Endodermal cell (in vitro differentiated cells): Measurements from ENCODE around the gene BRMS1. TPM values are rescaled to one million over a fixed set of nuclear protein-coding genes. Genes with fewer than 3 reads are reported as not detected.
A peak's percentile ranks its signal among the peaks of the same experiment; 100 is the strongest.

Experiments used
- DNase-seq: peaks from one replicate; pipeline ENCODE4 v3.0.0-alpha.2; 2017
- H3K27ac ChIP-seq: 2 replicates; pipeline ENCODE4 v1.5.1; 2013; ENCODE audit warnings: mild to moderate bottlenecking, low read depth, low read length, moderate library complexity
- H3K27me3 ChIP-seq: 2 replicates; pipeline ENCODE4 v1.6.1; 2013; ENCODE audit warnings: mild to moderate bottlenecking, low read length, moderate library complexity; ENCODE audit not compliant: insufficient read depth, control insufficient read depth, poor library complexity, severe bottlenecking
- H3K36me3 ChIP-seq: 2 replicates; pipeline ENCODE4 v1.7.0; 2013; ENCODE audit warnings: mild to moderate bottlenecking, low read length, moderate library complexity; ENCODE audit not compliant: control insufficient read depth, insufficient read depth
- H3K4me1 ChIP-seq: one replicate; pipeline ENCODE4 v1.7.0; 2013; ENCODE audit warnings: low read length; ENCODE audit not compliant: control insufficient read depth, insufficient read depth
- H3K4me3 ChIP-seq: 2 replicates; pipeline ENCODE4 v1.5.1; 2013; ENCODE audit warnings: mild to moderate bottlenecking, low read length, moderate library complexity
- H3K9ac ChIP-seq: 2 replicates; pipeline ENCODE4 v1.6.1; 2013; ENCODE audit warnings: mild to moderate bottlenecking, low read length, moderate library complexity; ENCODE audit not compliant: poor library complexity, severe bottlenecking; ENCODE audit errors: extremely low read depth
- H3K9me3 ChIP-seq: 2 replicates; pipeline ENCODE4 v1.6.1; 2013; ENCODE audit warnings: mild to moderate bottlenecking, low read length, moderate library complexity; ENCODE audit not compliant: control insufficient read depth
- H3K27ac Mint-ChIP-seq: 2 replicates; pipeline ENCODE4 v1.8.0; 2020; ENCODE audit warnings: mixed read lengths
- H3K27me3 Mint-ChIP-seq: 2 replicates; pipeline ENCODE4 v1.8.0; 2021; ENCODE audit warnings: mild to moderate bottlenecking, mixed read lengths; ENCODE audit not compliant: insufficient read depth
- H3K36me3 Mint-ChIP-seq: 2 replicates; pipeline ENCODE4 v1.8.0; 2020; ENCODE audit warnings: low read depth, mixed read lengths
- H3K4me1 Mint-ChIP-seq: 2 replicates; pipeline ENCODE4 v1.8.0; 2020; ENCODE audit warnings: mixed read lengths
- H3K4me3 Mint-ChIP-seq: 2 replicates; pipeline ENCODE4 v1.8.0; 2020; ENCODE audit warnings: mild to moderate bottlenecking, moderate library complexity, mixed read lengths
- H3K9me3 Mint-ChIP-seq: 2 replicates; pipeline ENCODE4 v1.8.0; 2020; ENCODE audit warnings: mild to moderate bottlenecking, mixed read lengths
- CTCF ChIP-seq: fragments of 200-600 bp; sonication (generic); conservative IDR thresholded peaks from 2 replicates; pipeline ENCODE4 v1.5.0; 2021; ENCODE audit warnings: antibody characterized with exemption, mild to moderate bottlenecking
- WGBS, 2 experiments: methylation state at CpG; one replicate each; pipeline versions ENCODE4 v1.1.5 to v1.1.7; 2013; ENCODE audit warnings: missing lambda C conversion rate in 2 of 2, mixed read lengths in 1 of 2; ENCODE audit not compliant: insufficient coverage in 1 of 2, insufficient read length in 1 of 2; 5-methylcytosine and 5-hydroxymethylcytosine counted together
- total RNA-seq, 2 donors: library from RNA; stranded (reverse); fragmentation: NEBNext Ultra II Directional in 1 of 2; extraction: Animal tissue kit (Norgen Biotek cat#: 25700) in 1 of 2; gene quantifications; 2 replicates in 1 of 2; 3 replicates in 1 of 2; pipeline ENCODE4 v1.2.1, GENCODE V29; 2021

BRMS1 gene
- total RNA-seq, 2 donors from 2014 or later, result 38.7 to 40.3 TPM

GRCh38 chr11:66363187-66363601, 18.3 kb upstream of the BRMS1 start:
- Histone ChIP-seq H3K27ac (no peak overlapping the region), H3K27me3 (no peaks in the 10 kb centered on the region), H3K4me1 (no peaks in the 10 kb centered on the region), H3K4me3 (no peak overlapping the region), H3K9me3 (no peaks in the 10 kb centered on the region), H3K36me3 (peaks cover 45% of the 10 kb centered on the region), H3K9ac (no peak overlapping the region)
- 95 to 100% methylated on average over 7 to 14 of the region's 14 CpGs for whole genome bisulfite sequencing, 2 experiments
- Mint-ChIP-seq H3K36me3 (peaks cover 46% of the 10 kb centered on the region), H3K9me3 (no peaks in the 10 kb centered on the region), H3K4me1 (no peaks in the 10 kb centered on the region), H3K27me3 (no peaks in the 10 kb centered on the region), H3K4me3 (no peak overlapping the region), H3K27ac (no peak overlapping the region)
- no peak for DNase-seq
- no peak for TF ChIP-seq CTCF

- H3K4me1 Mint-ChIP-seq, result no peaks in the 10 kb centered on the region
- H3K27ac ChIP-seq, result no peak overlapping the region
- DNase-seq, result no peak
- peaks cover 42% of the 10 kb centered on the region for H3K36me3 Mint-ChIP-seq
- no peak overlapping the region for H3K27ac Mint-ChIP-seq
- no peak overlapping the region for H3K4me3 ChIP-seq
- H3K4me3 Mint-ChIP-seq, result no peak overlapping the region
- H3K36me3 ChIP-seq, result peaks cover 40% of the 10 kb centered on the region
- WGBS, 2 experiments, result 81 to 92% methylated on average over 6 to 9 of the region's 9 CpGs
- no peaks in the 10 kb centered on the region for H3K9me3 ChIP-seq
- no peaks in the 10 kb centered on the region for H3K27me3 ChIP-seq
- no peaks in the 10 kb centered on the region for H3K9me3 Mint-ChIP-seq
- no peak overlapping the region for H3K9ac ChIP-seq
- TF ChIP-seq CTCF, result no peak
- H3K4me1 ChIP-seq, result no peaks in the 10 kb centered on the region
- H3K27me3 Mint-ChIP-seq, result no peaks in the 10 kb centered on the region
These were observed 17.7 kb upstream of the BRMS1 start for GRCh38 chr11:66362481-66363147.

DNA sequence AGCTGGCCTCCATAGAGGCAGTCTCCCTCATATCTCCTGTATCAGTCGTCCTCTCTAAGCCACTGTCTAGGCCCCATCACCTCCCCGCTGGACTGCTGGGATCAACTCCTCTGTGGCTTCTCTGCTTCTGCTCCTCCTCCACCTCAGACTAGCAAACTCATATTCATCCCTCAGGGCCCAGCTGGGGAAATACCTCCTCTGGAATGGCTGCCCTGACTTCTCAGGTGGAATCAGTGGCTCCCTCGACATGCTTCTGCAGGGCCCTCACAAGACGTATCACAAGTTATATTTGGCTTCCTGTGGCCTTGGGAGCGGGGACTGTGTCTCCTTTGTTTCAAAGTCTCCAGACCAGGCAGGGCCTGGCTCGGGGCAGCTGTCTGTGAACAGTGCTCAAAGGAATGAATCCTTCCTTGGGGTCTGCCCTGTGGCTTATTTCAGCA, 16.6 kb upstream of the BRMS1 start:
- Histone ChIP-seq H3K9me3 (no peaks in the 10 kb centered on the region), H3K27ac (peak overlapping the region; percentile 68), H3K4me3 (no peak overlapping the region), H3K4me1 (no peaks in the 10 kb centered on the region), H3K27me3 (no peaks in the 10 kb centered on the region), H3K36me3 (peaks cover 29% of the 10 kb centered on the region), H3K9ac (no peak overlapping the region)
- 91 to 93% methylated on average over 5 to 6 of the region's 6 CpGs for WGBS, 2 experiments
- H3K4me1 Mint-ChIP-seq, result no peaks in the 10 kb centered on the region
- peaks cover 34% of the 10 kb centered on the region for H3K36me3 Mint-ChIP-seq
- H3K9me3 Mint-ChIP-seq, result no peaks in the 10 kb centered on the region
- H3K27me3 Mint-ChIP-seq, result no peaks in the 10 kb centered on the region
- DNase-seq, result no peak
- TF ChIP-seq CTCF, result no peak
- H3K27ac Mint-ChIP-seq, result peak overlapping the region; percentile 13
- H3K4me3 Mint-ChIP-seq, result no peak overlapping the region
